HS-27A (cell line): ENCODE data around the gene CDKL1.
"Not testable (repeated sequence)": the region's sequence is repeated elsewhere in the genome, so short reads cannot be mapped to it uniquely, and the experiment has no call there.

ENCODE experiments used
- DNase-seq: peaks from one replicate; pipeline ENCODE4 v3.0.0-alpha.2; 2012; ENCODE audit warnings: low read depth, missing footprints

CDKL1 gene

GRCh38 chr14:50357124-50357523 is 39.6 kb downstream of the CDKL1 start:
- DNase-seq: no peak

DNA sequence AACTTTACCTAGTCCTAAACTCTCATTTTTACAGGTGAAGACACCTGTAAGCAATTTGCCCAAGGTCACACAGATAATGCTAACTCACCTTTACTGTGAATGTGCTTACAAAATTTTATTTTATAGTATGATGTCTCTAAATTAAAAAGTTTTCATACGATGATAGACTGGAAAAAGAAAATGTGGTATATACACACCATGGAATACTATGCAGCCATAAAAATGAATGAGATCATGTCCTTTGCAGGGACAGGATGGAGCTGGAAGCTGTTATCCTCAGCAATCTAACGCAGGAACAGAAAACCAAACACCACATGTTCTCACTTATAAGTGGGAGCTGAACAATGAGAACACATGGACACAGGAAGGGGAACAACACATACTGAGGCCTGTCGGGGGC is 40.4 kb downstream of the CDKL1 start:
- DNase-seq: not testable (repeated sequence)

GRCh38 chr14:50355692-50356091 is 41.0 kb downstream of the CDKL1 start:
- no peak for DNase-seq

DNA sequence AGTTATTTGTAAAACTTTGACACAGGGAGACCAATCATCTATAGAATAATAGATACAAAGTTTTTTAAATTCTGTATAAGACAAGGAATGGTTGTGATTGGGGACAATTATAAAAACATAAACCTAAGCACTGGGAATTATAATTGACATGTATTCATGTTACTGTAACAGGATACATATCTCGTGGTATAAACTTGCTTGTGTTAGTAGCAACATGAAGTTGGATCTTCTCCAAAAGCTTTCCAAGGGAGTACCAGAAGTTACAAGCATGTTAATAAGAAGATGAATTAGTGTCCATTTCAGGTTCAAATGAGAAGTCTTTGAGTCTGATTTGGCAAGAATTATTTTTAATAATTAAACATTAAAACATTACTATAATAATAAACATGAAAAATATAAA is 42.2 kb downstream of the CDKL1 start:
- DNase-seq: no peak

GRCh38 chr14:50353126-50353525 is 43.6 kb downstream of the CDKL1 start:
- no peak for DNase-seq

GRCh38 chr14:50352584-50352983 is 44.1 kb downstream of the CDKL1 start:
- no peak for DNase-seq

DNA sequence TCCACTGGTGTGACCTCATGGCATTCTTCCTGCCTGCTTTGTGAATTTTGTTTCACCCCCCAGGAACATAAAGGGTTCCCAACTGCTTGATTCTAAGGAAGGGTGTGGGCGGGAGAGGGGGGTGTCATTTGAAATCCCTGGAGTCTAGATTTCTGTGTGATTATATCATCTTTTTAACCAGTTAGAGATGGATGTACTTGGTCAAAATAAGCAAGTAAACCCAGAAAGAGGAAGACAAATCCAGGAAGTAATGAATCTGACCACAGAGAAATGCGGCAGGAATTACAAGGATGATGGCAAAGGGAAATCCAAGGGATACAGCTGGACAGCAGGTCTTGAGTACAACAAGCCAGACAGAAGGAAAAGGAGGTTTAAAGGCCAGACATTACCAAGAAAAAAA is 45.7 kb downstream of the CDKL1 start:
- no peak for DNase-seq

GRCh38 chr14:50348933-50349332 is 47.7 kb downstream of the CDKL1 start:
- DNase-seq: no peak

DNA sequence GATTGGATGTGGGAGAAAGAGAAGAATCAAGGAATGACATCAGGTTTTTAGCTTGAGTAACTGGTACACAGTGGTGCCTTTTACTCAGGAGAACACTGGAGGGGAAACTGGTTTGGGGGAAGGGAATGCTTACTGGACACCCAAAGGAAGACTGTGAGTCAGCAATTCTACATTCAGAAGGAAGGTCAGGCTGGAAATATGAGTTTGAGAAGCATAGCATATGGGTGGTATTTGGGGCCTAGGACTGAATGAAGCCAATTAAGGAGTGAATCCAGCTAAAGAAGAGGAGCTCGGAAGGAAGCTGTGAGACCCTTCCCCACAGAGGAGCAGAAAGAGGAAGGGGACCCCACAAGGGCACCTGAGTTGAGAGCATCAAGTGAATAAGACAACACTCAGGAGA is 49.2 kb downstream of the CDKL1 start:
- no peak for DNase-seq

GRCh38 chr14:50345846-50346422 is 50.7 kb downstream of the CDKL1 start:
- no peak for DNase-seq

DNA sequence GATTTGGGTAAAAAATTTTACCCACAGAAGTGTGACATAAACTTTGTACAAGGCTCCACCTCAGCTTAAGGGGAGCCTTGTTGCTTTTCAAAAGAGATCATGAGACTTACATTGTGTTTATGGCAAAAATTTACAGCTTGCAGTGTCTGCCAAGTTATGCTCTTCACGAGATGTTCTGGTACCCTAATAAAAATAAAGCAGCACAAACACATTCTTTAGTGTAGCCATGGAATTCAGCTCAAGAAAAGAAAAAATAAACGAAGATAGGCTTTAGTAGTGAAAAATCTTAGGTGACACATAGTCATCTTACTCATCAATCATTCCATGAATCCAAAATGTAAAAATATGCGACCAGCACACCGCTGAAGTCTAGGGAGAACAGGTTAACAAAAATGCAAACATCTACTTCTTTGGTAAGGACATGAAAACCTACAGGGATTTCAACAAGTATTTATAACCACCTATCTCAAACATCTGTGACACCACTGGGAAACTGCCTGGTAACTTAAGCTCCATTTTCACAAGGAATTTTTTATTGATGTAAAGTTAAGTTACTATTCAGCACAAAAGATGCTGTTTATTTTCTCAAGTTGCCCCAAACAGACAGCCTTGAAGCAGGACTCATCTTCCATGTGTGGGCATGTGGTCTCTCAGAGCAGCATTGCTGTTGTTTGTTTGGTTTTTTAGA is 51.7 kb downstream of the CDKL1 start:
- no peak for DNase-seq

DNA sequence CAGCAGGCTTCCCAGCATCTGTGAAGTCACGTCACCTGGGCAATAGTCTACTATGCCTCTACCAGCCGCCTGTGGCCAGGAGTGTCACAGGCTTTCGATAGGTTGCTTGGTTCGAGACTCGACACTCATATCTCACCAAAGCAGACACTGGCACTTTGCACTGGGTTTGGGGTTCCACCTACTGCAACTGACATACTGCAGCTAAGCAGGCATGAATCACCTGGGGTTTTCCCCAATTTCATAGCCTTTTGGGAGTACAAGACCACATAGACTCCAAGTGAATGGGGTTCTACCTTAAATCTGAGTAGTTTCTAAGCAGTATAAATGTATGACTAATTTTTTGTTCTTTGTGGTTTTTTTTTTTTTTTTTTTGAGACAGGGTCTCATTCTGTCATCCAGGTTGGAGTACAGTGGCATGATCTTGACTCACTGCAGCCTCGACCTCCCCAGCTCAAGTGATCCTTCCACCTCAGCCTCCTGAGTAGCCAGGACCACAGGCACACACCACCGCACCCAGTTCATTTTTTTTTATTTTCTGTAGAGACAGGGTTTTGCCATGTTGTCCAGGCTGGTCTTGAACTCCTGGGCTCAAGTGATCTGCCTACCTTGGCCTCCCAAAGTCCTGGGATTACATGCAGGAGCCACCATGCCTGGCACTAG is 52.4 kb downstream of the CDKL1 start:
- no peak for DNase-seq

DNA sequence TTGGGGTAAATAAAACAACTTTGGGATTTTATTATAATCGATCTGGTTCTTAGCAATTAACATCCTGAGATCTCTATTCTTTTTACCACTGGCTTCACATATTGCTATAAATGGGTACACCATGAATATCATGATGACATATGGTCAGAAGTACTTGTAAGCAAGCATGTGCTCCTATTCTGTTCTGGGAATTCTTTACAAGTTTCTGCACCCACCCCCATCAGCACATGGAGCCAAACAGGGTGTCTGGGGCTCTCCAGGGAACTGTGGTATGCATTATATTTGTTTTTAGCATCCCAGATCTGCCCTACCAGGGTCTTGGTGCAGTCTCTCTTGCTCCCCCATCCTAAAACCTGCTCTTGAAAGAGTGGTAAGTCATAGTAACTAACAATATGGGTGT is 53.2 kb downstream of the CDKL1 start:
- DNase-seq: no peak

DNA sequence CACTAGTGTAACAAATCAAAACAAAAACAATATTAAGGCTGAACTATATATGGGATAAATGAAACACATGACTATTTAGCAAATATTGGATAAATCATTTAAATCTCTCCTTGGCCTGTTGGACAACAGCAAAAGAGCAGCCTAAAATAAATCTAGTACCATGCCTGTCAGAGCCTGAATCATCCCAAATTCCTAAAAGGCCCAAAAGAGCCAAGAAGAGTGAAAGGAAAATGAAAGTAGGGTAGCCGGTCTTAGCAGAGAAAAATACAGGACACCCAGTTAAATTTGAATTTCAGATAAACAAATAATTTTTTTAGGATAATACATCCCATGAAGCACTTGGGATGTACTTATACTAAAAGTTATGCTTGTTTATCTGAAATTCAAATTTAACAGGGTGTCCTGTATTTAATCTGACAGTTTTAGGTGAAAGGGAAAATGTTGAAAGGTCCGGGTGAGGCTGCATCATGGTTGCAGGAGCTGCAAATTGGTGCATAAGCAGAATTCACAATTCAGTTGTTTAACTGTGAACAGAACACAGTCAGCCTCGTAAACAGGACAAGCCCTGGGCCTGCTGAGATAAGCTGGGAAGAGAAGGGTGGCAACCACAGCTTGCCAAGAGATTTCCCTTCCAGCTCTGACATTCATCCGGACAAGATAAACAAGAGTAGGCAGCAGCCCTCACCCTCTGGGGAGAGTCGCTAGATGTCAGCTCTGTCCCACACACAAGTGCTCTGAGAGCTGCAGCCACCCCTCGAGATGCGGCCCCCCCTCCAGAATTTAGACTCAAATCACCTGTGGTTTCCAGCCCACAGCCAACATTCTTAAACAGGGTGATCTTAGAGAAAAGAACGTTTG is 54.2 kb downstream of the CDKL1 start:
- DNase-seq: no peak

- no peak for DNase-seq
Measured at GRCh38 chr14:50340963-50341362, 55.7 kb downstream of the CDKL1 start.

DNA sequence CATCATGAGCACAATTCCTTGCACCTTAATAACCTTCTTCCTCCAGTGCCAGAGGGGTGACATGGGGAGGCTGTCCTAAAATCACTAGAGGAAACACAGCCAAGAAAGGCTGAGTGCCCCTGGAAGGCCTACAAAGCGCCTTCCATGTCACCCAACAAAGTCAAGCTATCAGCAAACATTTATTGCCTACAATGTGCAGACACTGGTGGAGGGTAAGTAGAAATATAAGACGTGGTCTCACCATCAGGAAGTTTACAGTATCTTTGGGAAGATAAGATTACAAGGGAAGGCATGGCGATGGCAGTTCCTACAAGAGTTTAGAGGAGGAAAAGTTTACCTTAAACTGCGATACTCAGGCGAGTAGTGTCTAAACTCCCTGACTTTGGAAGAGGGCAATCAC is 56.6 kb downstream of the CDKL1 start:
- DNase-seq: no peak

DNA sequence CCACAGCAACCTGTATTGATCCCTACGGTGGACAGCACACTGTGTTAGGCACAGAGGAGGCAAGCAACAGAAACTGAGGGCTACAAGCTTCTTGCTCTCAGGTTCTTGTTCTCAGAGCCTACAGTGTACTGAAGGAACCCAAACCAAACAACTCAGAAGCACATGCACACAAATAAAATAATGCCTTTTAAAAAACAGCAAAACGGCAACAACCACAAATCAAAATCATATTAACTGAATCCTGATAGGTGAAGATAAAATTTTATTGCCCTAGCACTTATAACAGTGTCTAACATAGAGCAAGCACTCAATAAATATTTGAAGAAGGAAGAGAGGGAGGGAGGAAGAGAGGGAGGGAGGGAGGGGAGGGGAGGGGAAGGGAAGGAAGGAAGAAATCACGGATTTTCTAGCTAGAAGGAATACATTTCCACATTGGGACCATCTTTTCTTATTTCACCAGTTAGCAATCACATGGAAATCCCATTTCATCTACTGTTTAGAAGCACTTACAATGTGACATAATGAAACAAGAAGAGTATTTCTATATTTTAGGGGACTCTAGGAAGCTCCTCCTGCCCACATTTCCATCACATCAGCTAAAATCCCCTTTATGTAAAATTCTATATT is 57.4 kb downstream of the CDKL1 start:
- no peak for DNase-seq

DNA sequence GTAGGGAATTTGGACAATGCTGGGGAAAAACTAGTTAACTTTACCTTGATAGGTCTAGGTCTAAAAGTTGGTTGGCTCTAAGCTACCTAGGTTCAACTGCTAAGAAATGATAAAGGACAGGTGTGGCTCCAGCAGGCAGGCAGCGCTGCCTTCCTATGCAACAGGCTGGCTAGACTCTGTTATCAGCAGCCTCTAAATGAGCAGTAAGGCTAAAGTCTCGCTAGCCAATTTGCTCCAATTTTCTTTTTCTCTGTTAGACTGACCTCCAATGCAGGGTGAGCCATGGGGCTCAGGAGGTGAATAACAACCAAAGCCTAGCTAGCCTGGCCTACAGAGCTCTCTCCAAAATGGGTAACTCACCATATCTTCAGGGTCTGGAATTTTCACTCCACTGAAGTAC is 58.1 kb downstream of the CDKL1 start:
- no peak for DNase-seq

DNA sequence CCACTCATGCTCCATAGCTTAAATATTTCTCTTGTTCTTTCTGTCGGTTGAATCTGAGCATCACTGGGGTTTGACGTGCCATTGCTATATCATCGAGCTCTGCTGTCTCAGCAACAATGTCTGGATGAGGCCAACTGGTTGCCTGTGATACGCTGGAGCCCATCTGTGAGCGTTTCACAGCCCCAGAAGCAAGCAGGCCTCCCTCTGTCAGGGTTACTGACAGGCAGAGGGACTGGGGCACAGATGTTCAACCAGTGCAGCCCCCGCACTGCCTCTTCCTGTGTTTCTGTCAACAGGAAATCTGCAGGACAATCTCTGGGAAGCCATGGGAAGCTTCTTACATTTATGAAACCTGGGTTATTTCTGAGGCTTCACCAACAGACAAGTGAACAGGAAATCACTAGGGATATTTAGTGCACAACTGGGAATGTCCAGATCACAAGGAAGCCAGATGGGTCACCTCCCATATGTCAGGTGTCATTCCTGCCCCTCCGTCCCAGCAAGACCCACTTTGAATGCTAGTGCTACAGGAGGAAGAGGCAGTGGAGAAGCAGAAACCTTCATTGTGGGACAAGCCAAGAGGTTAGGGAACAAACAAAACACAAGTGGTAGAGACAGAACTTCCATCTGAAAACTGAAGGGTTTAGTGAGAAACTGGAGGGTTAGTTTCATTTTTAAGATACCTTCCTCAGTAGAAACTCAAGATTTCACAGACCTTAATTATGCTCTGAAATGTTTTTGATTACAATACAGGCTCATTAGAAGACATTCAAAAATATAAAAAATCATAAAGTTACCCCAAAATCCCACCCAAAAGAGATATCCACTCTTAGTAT is 60.5 kb downstream of the CDKL1 start:
- DNase-seq: no peak

GRCh38 chr14:50335389-50335788 is 61.3 kb downstream of the CDKL1 start:
- no peak for DNase-seq

DNA sequence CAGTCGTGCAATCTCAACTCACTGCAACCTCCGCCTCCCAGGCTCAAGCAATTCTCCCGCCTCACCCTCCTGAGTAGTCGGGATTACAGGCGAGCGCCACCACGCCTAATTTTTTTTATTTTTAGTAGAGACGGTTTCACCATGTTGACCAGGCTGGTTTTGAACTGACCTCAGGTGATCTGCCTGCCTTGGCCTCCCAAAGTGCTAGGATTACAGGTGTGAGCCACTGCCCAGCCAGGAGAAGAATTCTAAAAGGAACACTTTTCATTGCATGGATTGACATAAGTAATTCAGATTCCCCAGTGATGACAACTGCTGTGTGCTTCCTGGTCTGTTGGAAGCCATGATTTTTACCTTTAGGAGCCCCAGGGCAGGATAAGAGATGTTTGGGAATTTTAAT is 62.5 kb downstream of the CDKL1 start:
- DNase-seq: no peak
